NCI-H524 (cell line): Measurements from ENCODE around the gene ANKRD22.
"Not testable (repeated sequence)": the region's sequence is repeated elsewhere in the genome, so short reads cannot be mapped to it uniquely, and the experiment has no call there.

Source experiments
- DNase-seq, 2 experiments: peaks; one replicate each; lab custom pipeline; 2025; lab: John Stamatoyannopoulos, UW

ANKRD22 gene

GRCh38 chr10:88877298-88877697 is 25.7 kb upstream of the ANKRD22 start:
- DNase-seq = no peak

GRCh38 chr10:88875081-88875480 is 23.4 kb upstream of the ANKRD22 start:
- DNase-seq = no peak

GRCh38 chr10:88874281-88874680 is 22.6 kb upstream of the ANKRD22 start:
- DNase-seq = no peak

GRCh38 chr10:88873757-88874156 is 22.1 kb upstream of the ANKRD22 start:
- no peak for DNase-seq

GRCh38 chr10:88870089-88870488 is 18.4 kb upstream of the ANKRD22 start:
- DNase-seq = no peak

- DNase-seq = no peak
Observed at GRCh38 chr10:88866454-88866853, 14.8 kb upstream of the ANKRD22 start.

GRCh38 chr10:88865281-88865876 is 13.7 kb upstream of the ANKRD22 start:
- DNase-seq = peak in 1 of 2 experiments; percentile 15

GRCh38 chr10:88861036-88861435 is 9.4 kb upstream of the ANKRD22 start:
- DNase-seq = no peak

GRCh38 chr10:88858491-88858890 is 6.8 kb upstream of the ANKRD22 start:
- no peak for DNase-seq

GRCh38 chr10:88857831-88858230 is 6.2 kb upstream of the ANKRD22 start:
- DNase-seq = no peak

GRCh38 chr10:88854684-88855083 is 3.0 kb upstream of the ANKRD22 start:
- DNase-seq = no peak

- DNase-seq = no peak
Observed at GRCh38 chr10:88853155-88853881, 1.7 kb upstream of the ANKRD22 start.

GRCh38 chr10:88852327-88852726 is 683 bp upstream of the ANKRD22 start:
- DNase-seq = no peak

- no peak for DNase-seq
Observed at GRCh38 chr10:88850712-88851111, 932 bp downstream of the ANKRD22 start.

GRCh38 chr10:88849234-88849633 is 2.4 kb downstream of the ANKRD22 start:
- DNase-seq = no peak

GRCh38 chr10:88848499-88848898 is 3.1 kb downstream of the ANKRD22 start:
- no peak for DNase-seq

- no peak for DNase-seq
Observed at GRCh38 chr10:88843171-88843570, 8.5 kb downstream of the ANKRD22 start.

- DNase-seq = no peak
Observed at GRCh38 chr10:88841316-88842111, 10.1 kb downstream of the ANKRD22 start.

GRCh38 chr10:88840881-88841280 is 10.8 kb downstream of the ANKRD22 start:
- no peak for DNase-seq

- no peak for DNase-seq
Observed at GRCh38 chr10:88840104-88840503, 11.5 kb downstream of the ANKRD22 start.

GRCh38 chr10:88838766-88839350 is 12.8 kb downstream of the ANKRD22 start:
- no peak for DNase-seq

- DNase-seq = not testable (repeated sequence)
Observed at GRCh38 chr10:88837632-88838031, 14.0 kb downstream of the ANKRD22 start.

GRCh38 chr10:88835910-88836221 is 15.8 kb downstream of the ANKRD22 start:
- no peak for DNase-seq
